NT2/D1 (cell line): ENCODE data around the gene ABCF2.

Experiments
- SUZ12 ChIP-seq: IDR thresholded peaks from 2 replicates; pipeline ENCODE4 v1.6.1; 2011; ENCODE audit not compliant: insufficient read length, insufficient read depth; ENCODE audit errors: extremely low read depth
- YY1 ChIP-seq: IDR thresholded peaks from 2 replicates; pipeline ENCODE4 v1.6.1; 2011; ENCODE audit not compliant: insufficient read length, insufficient read depth
- ZNF274 ChIP-seq: IDR thresholded peaks from 2 replicates; pipeline ENCODE4 v1.6.1; 2011; ENCODE audit warnings: mild to moderate bottlenecking, low read depth, low read length

DNA sequence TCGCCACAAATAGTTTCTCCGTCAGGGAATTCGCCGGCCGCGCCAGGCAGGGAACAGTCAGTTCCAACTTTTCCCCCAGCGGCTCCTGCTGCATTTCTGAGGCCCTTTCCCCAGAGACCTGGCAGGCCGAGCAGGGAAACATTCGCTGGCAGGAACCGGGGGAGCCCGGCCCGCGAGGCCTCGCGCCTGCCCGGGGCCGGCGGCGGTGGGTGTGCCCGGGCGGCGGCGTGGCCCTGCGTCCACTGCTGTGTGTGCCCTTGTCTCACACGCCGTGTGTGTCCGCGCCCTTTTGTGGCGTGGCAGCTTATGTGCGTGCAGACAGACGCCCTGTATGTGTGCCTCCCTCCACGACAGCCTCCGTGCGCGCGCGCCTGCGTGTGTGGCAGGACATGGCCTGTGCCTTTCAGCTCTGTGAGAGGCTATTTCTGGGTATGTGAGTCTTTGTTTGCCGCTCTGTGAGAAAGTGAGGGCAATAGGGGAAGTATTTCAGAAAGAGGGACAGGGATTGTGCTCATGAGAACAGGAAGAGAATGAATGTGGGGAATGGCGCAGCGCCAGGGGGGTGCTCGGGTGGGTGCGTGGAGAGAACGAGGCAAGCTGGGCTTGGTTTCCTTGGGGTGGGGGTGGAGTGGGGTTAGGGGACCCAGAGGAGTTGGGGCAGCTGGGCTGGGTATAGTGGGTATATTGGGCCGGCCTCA, 22.2 kb upstream of the ABCF2 start:
- TF ChIP-seq ZNF274: no peak
- no peak for TF ChIP-seq SUZ12
- no peak for TF ChIP-seq YY1
